ENCODE results near the gene BATF2. TPM values are rescaled to one million over a fixed set of nuclear protein-coding genes. Genes with fewer than 3 reads are reported as not detected.

BATF2 gene
- total and polyA plus RNA-seq, 4 donors = 0.51 to 3.2 (median 1.4) TPM

DNA sequence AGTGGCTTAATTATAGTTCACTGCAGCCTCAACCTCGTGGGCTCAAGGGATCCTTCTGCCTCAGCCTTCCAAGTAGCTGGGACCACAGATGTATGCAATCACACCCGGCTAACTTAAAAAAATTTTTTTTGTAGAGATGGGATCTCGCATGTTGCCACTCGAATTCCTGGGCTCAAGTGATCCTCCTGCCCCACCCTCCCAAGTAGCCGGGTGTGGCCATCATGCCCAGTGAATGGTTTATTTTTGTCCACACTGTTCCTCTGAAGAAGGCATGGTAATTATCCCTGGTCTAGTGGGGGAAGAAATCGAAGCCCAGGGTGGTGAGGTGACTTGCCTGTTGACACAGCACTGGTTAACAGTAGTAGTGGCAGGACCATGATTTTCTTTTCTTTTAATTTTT, 46.1 kb upstream of the BATF2 start:
- Histone ChIP-seq H3K9ac (ENCODE audit: low read depth in 1 of 2, low read length in 2 of 2) (no peak overlapping the region), H3K9me3 (ENCODE audit: control insufficient read depth in 4 of 4, low read length in 3 of 4) (no peaks in the 10 kb centered on the region), H3K4me1 (ENCODE audit: control insufficient read depth in 4 of 4, insufficient read depth in 4 of 4, low read length in 3 of 4) (peaks cover 4 to 22% (median 12%) of the 10 kb centered on the region in 4 donors), H3K27ac (ENCODE audit: low read depth in 1 of 2, low read length in 2 of 2) (no peak overlapping the region), H3K27me3 (ENCODE audit: control insufficient read depth in 4 of 4, insufficient read depth in 4 of 4, low read length in 3 of 4) (no peaks in the 10 kb centered on the region), H3K4me3 (ENCODE audit: low read depth in 1 of 3, low read length in 3 of 3) (no peak overlapping the region), H3K36me3 (ENCODE audit: control insufficient read depth in 4 of 4, insufficient read depth in 3 of 4, low read depth in 1 of 4, low read length in 3 of 4) (peaks cover 0 to 8% (median 4%) of the 10 kb centered on the region in 4 donors)
- no peak for TF ChIP-seq FOXA1 (IDR thresholded peaks at IDR 0.05)
- no peak for TF ChIP-seq RAD21 (IDR thresholded peaks at IDR 0.05)
- no peak for TF ChIP-seq EGR1 (IDR thresholded peaks at IDR 0.05; ENCODE audit: low read depth in 2 of 2)
- TF ChIP-seq NR2F2 (IDR thresholded peaks at IDR 0.05) = no peak
- TF ChIP-seq SP1 (IDR thresholded peaks at IDR 0.05) = no peak
- no peak for TF ChIP-seq GABPA (IDR thresholded peaks at IDR 0.05 in 1 of 2, conservative IDR thresholded peaks at IDR 0.05 in 1 of 2)
- no peak for TF ChIP-seq RXRA (IDR thresholded peaks at IDR 0.05)
- TF ChIP-seq, protein P1, sequence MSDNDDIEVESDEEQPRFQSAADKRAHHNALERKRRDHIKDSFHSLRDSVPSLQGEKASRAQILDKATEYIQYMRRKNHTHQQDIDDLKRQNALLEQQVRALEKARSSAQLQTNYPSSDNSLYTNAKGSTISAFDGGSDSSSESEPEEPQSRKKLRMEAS (IDR thresholded peaks at IDR 0.05) = no peak
- TF ChIP-seq, protein P2, sequence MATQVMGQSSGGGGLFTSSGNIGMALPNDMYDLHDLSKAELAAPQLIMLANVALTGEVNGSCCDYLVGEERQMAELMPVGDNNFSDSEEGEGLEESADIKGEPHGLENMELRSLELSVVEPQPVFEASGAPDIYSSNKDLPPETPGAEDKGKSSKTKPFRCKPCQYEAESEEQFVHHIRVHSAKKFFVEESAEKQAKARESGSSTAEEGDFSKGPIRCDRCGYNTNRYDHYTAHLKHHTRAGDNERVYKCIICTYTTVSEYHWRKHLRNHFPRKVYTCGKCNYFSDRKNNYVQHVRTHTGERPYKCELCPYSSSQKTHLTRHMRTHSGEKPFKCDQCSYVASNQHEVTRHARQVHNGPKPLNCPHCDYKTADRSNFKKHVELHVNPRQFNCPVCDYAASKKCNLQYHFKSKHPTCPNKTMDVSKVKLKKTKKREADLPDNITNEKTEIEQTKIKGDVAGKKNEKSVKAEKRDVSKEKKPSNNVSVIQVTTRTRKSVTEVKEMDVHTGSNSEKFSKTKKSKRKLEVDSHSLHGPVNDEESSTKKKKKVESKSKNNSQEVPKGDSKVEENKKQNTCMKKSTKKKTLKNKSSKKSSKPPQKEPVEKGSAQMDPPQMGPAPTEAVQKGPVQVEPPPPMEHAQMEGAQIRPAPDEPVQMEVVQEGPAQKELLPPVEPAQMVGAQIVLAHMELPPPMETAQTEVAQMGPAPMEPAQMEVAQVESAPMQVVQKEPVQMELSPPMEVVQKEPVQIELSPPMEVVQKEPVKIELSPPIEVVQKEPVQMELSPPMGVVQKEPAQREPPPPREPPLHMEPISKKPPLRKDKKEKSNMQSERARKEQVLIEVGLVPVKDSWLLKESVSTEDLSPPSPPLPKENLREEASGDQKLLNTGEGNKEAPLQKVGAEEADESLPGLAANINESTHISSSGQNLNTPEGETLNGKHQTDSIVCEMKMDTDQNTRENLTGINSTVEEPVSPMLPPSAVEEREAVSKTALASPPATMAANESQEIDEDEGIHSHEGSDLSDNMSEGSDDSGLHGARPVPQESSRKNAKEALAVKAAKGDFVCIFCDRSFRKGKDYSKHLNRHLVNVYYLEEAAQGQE (IDR thresholded peaks at IDR 0.05) = no peak
- TF ChIP-seq HNF4G (IDR thresholded peaks at IDR 0.05) = no peak
- TF ChIP-seq TAF1 (conservative IDR thresholded peaks at IDR 0.05) = no peak
- no peak for TF ChIP-seq JUND (IDR thresholded peaks at IDR 0.05)
- TF ChIP-seq HNF4A (conservative IDR thresholded peaks at IDR 0.05) = no peak
- TF ChIP-seq, protein P3, sequence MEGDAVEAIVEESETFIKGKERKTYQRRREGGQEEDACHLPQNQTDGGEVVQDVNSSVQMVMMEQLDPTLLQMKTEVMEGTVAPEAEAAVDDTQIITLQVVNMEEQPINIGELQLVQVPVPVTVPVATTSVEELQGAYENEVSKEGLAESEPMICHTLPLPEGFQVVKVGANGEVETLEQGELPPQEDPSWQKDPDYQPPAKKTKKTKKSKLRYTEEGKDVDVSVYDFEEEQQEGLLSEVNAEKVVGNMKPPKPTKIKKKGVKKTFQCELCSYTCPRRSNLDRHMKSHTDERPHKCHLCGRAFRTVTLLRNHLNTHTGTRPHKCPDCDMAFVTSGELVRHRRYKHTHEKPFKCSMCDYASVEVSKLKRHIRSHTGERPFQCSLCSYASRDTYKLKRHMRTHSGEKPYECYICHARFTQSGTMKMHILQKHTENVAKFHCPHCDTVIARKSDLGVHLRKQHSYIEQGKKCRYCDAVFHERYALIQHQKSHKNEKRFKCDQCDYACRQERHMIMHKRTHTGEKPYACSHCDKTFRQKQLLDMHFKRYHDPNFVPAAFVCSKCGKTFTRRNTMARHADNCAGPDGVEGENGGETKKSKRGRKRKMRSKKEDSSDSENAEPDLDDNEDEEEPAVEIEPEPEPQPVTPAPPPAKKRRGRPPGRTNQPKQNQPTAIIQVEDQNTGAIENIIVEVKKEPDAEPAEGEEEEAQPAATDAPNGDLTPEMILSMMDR (IDR thresholded peaks at IDR 0.05; ENCODE audit: low read depth, low read length, missing input control) = no peak
- no peak for TF ChIP-seq FOXA2 (IDR thresholded peaks at IDR 0.05)
- TF ChIP-seq ATF3 (IDR thresholded peaks at IDR 0.05) = no peak
- TF ChIP-seq YY1 (IDR thresholded peaks at IDR 0.05) = no peak
- 93% methylated on average over 6 of the region's 6 CpGs for WGBS
- no peak for DNase-seq (ENCODE audit: low spot score)

GRCh38 chr11:65040847-65041622, 44.3 kb upstream of the BATF2 start, which contains the start of gene SAC3D1:
TSS of gene SAC3D1 (plus strand) at chr11:65041210. CDS start at chr11:65041293, 83 bp downstream.
- Histone ChIP-seq H3K4me3 (ENCODE audit: low read depth in 1 of 3, low read length in 3 of 3) (peak within 1 kb of the TSS; percentile 45 to 83 (median 61)), H3K4me1 (ENCODE audit: control insufficient read depth in 4 of 4, insufficient read depth in 4 of 4, low read length in 3 of 4) (peaks cover 4 to 19% (median 11%) of the 10 kb centered on the region in 4 donors), H3K27me3 (ENCODE audit: control insufficient read depth in 4 of 4, insufficient read depth in 4 of 4, low read length in 3 of 4) (no peaks in the 10 kb centered on the region), H3K27ac (ENCODE audit: low read depth in 1 of 2, low read length in 2 of 2) (peak within 1 kb of the TSS; percentile 89 to 96), H3K9me3 (ENCODE audit: control insufficient read depth in 4 of 4, low read length in 3 of 4) (no peaks in the 10 kb centered on the region), H3K36me3 (ENCODE audit: control insufficient read depth in 4 of 4, insufficient read depth in 3 of 4, low read depth in 1 of 4, low read length in 3 of 4) (peaks cover 0 to 9% (median 8%) of the 10 kb centered on the region in 4 donors), H3K9ac (ENCODE audit: low read depth in 1 of 2, low read length in 2 of 2) (peak within 1 kb of the TSS; percentile 40 to 64)
- under 1% methylated on average over 91 of the region's 91 CpGs for WGBS
- DNase-seq (ENCODE audit: low spot score) = peak; percentile 89
- TF ChIP-seq, protein P2 (IDR thresholded peaks at IDR 0.05) = peak; percentile 63
- peak in 1 of 2 donors; percentile 72 for TF ChIP-seq GABPA (IDR thresholded peaks at IDR 0.05 in 1 of 2, conservative IDR thresholded peaks at IDR 0.05 in 1 of 2)
- TF ChIP-seq FOXA2 (IDR thresholded peaks at IDR 0.05) = no peak
- TF ChIP-seq ZBTB33 (IDR thresholded peaks at IDR 0.05) = no peak
- no peak for TF ChIP-seq TAF1 (conservative IDR thresholded peaks at IDR 0.05)
- peak; percentile 75 to 76 for TF ChIP-seq RXRA (IDR thresholded peaks at IDR 0.05)
- TF ChIP-seq, protein P1 (IDR thresholded peaks at IDR 0.05) = peak; percentile 83
- TF ChIP-seq HNF4G (IDR thresholded peaks at IDR 0.05) = no peak
- peak; percentile 27 to 49 for TF ChIP-seq HNF4A (conservative IDR thresholded peaks at IDR 0.05)
- TF ChIP-seq FOXA1 (IDR thresholded peaks at IDR 0.05) = no peak

Data from liver (tissue), 9 donors.